CD14-positive monocyte (primary cell): Measurements from ENCODE around the gene GASK1A. TPM values are rescaled to one million over a fixed set of nuclear protein-coding genes. Genes with fewer than 3 reads are reported as not detected.

Experiments
- DNase-seq, 3 donors: peaks; one replicate each; pipeline ENCODE4 v3.0.0-alpha.2; 2011 to 2022
- H2AFZ ChIP-seq: 2 replicates; pipeline ENCODE4 v1.6.0; 2012; ENCODE audit warnings: mild to moderate bottlenecking, low read depth, low read length, inconsistent platforms; ENCODE audit not compliant: insufficient read depth, poor library complexity, severe bottlenecking
- H3K27ac ChIP-seq, 2 donors: 1 replicate in 1 of 2; 2 replicates in 1 of 2; pipeline ENCODE4 v1.5.1; 2012 to 2013; ENCODE audit warnings: low read length in 2 of 2, control low read depth in 1 of 2, inconsistent platforms in 1 of 2, low read depth in 1 of 2, mild to moderate bottlenecking in 1 of 2
- H3K27me3 ChIP-seq, 2 donors: one replicate each; pipeline versions ENCODE4 v1.6.0 to v1.6.1; 2011 to 2013; ENCODE audit warnings: low read length in 2 of 2; ENCODE audit not compliant: control insufficient read depth in 2 of 2, insufficient read depth in 2 of 2
- H3K36me3 ChIP-seq, 2 donors: replicated peaks in 1 of 2; 1 replicate in 1 of 2; 2 replicates in 1 of 2; pipeline versions ENCODE4 v1.5.1 to v1.6.1; 2012 to 2013; ENCODE audit warnings: low read length in 2 of 2, control low read depth in 1 of 2, inconsistent platforms in 1 of 2, mild to moderate bottlenecking in 1 of 2; ENCODE audit not compliant: insufficient read depth in 2 of 2, control insufficient read depth in 1 of 2
- H3K4me1 ChIP-seq, 2 donors: 1 replicate in 1 of 2; 2 replicates in 1 of 2; pipeline versions ENCODE4 v1.5.1 to v1.6.1; 2012 to 2013; ENCODE audit warnings: low read length in 2 of 2, control low read depth in 1 of 2, inconsistent platforms in 1 of 2, mild to moderate bottlenecking in 1 of 2, moderate library complexity in 1 of 2; ENCODE audit not compliant: insufficient read depth in 2 of 2, control insufficient read depth in 1 of 2
- H3K4me2 ChIP-seq: replicated peaks from 2 replicates; pipeline ENCODE3; 2012; ENCODE audit warnings: low read length, moderate library complexity, mild to moderate bottlenecking; ENCODE audit not compliant: poor library complexity, severe bottlenecking; ENCODE audit errors: extremely low read depth
- H3K4me3 ChIP-seq, 3 experiments: fragments of 200-600 bp in 1 of 3; sonication (generic) in 1 of 3; replicated peaks in 1 of 3; 1 replicate in 2 of 3; 2 replicates in 1 of 3; pipeline ENCODE4 v1.5.1; 2011 to 2013; ENCODE audit warnings: low read length in 3 of 3, mild to moderate bottlenecking in 3 of 3, control low read depth in 2 of 3, low read depth in 2 of 3, inconsistent platforms in 1 of 3, moderate library complexity in 1 of 3
- H3K79me2 ChIP-seq: 2 replicates; pipeline ENCODE4 v1.6.0; 2012; ENCODE audit warnings: mild to moderate bottlenecking, control low read depth, inconsistent platforms, low read length, moderate library complexity; ENCODE audit not compliant: insufficient read depth
- H3K9ac ChIP-seq: 2 replicates; pipeline ENCODE4 v1.6.0; 2017; ENCODE audit warnings: low read length, mild to moderate bottlenecking; ENCODE audit not compliant: insufficient read depth, poor library complexity, severe bottlenecking
- H3K9me3 ChIP-seq, 2 donors: replicated peaks in 1 of 2; 1 replicate in 1 of 2; 2 replicates in 1 of 2; pipeline versions ENCODE4 v1.5.1 to v1.6.1; 2012 to 2013; ENCODE audit warnings: low read length in 2 of 2, control low read depth in 1 of 2; ENCODE audit not compliant: control insufficient read depth in 1 of 2, insufficient read depth in 1 of 2
- H4K20me1 ChIP-seq: 2 replicates; pipeline ENCODE4 v1.6.0; 2012; ENCODE audit warnings: mild to moderate bottlenecking, low read length, control low read depth, moderate library complexity; ENCODE audit not compliant: insufficient read depth
- H3K27ac Mint-ChIP-seq, 7 donors: one replicate each; pipeline ENCODE4 v1.8.0; 2020; ENCODE audit warnings: mild to moderate bottlenecking in 7 of 7, mixed read lengths in 7 of 7, moderate library complexity in 6 of 7, inconsistent platforms in 2 of 7
- H3K27me3 Mint-ChIP-seq, 3 donors: one replicate each; pipeline ENCODE4 v1.8.0; 2021 to 2022; ENCODE audit warnings: low read depth in 3 of 3, mild to moderate bottlenecking in 3 of 3, mixed read lengths in 3 of 3, moderate library complexity in 3 of 3, inconsistent platforms in 1 of 3
- H3K36me3 Mint-ChIP-seq, 2 donors: one replicate each; pipeline ENCODE4 v1.8.0; 2020; ENCODE audit warnings: mixed read lengths in 2 of 2, inconsistent platforms in 1 of 2, mild to moderate bottlenecking in 1 of 2
- H3K4me1 Mint-ChIP-seq: one replicate; pipeline ENCODE4 v1.8.0; 2020; ENCODE audit warnings: mild to moderate bottlenecking, mixed read lengths
- H3K4me3 Mint-ChIP-seq, 2 donors: one replicate each; pipeline ENCODE4 v1.8.0; 2020; ENCODE audit warnings: mild to moderate bottlenecking in 2 of 2, mixed read lengths in 2 of 2, moderate library complexity in 1 of 2
- H3K9me3 Mint-ChIP-seq, 7 donors: one replicate each; pipeline ENCODE4 v1.8.0; 2020 to 2022; ENCODE audit warnings: mixed read lengths in 7 of 7, mild to moderate bottlenecking in 6 of 7, moderate library complexity in 6 of 7, inconsistent platforms in 2 of 7
- CTCF ChIP-seq: fragments of 200-600 bp; IDR thresholded peaks from one replicate; pipeline ENCODE4 v1.8.0; 2022; ENCODE audit warnings: antibody characterized with exemption, mild to moderate bottlenecking
- WGBS: methylation state at CpG from one replicate; pipeline ENCODE4 v1.1.5; 2013; ENCODE audit warnings: missing lambda C conversion rate; ENCODE audit not compliant: insufficient coverage; 5-methylcytosine and 5-hydroxymethylcytosine counted together
- intact Hi-C, 2 donors: fragments of 100-400 bp; cut with micrococcal nuclease; formaldehyde crosslinking; loops; one replicate each; pipeline versions ENCODE4 v1.15.0 to v1.15.1; 2023
- polyA plus RNA-seq, 3 donors: library from polyadenylated mRNA; depleted of rRNA in 1 of 3; unstranded in 2 of 3; stranded (reverse) in 1 of 3; fragments of 300-500 nt in 2 of 3; fragments of >200 nt in 1 of 3; fragmentation: Illumina TruSeq in 2 of 3; gene quantifications; 1 replicate in 2 of 3; 2 replicates in 1 of 3; pipeline ENCODE4 v1.2.3, GENCODE V29; 2012 to 2021

The GASK1A gene
- polyA plus RNA-seq, 3 donors = 0.13 TPM; not detected in 2

DNA sequence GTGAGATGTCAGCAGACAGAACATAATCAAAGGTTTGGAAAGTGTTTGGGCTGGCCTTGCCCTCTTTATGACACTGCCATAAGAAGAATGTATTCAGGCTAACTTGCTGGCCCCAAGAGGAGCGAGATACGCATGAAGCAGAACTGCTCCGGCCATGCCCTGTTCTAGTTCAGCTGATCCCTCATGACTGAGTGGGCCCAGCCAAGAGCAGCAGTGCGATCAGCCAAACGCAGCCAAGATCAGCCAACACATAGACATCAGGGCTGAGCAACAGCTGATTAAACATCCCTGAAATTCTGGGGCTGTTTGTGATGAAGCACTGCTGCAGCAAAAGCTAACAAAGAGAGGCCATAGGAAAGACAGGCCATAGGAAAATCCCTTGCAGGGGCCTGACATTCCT, 102.7 kb downstream of the GASK1A start:
- no peak for TF ChIP-seq CTCF
- peaks cover 3 to 20% (median 7%) of the 10 kb centered on the region in 7 donors for H3K9me3 Mint-ChIP-seq
- H3K36me3 Mint-ChIP-seq = peaks cover 8 to 21% of the 10 kb centered on the region in 2 donors
- intact Hi-C loops = no loop called here
- no peak for DNase-seq
- no peak overlapping the region for H3K9ac ChIP-seq
- no peaks in the 10 kb centered on the region for H4K20me1 ChIP-seq
- 95% methylated on average over 5 of the region's 5 CpGs for WGBS
- no peaks in the 10 kb centered on the region for H3K9me3 ChIP-seq
- no peak overlapping the region for H3K27ac ChIP-seq
- H3K27me3 ChIP-seq = no peaks in the 10 kb centered on the region
- H3K4me2 ChIP-seq = no peak overlapping the region
- H3K4me3 Mint-ChIP-seq = no peak overlapping the region
- no peak overlapping the region for H3K27ac Mint-ChIP-seq
- H2AFZ ChIP-seq = no peak overlapping the region
- H3K4me3 ChIP-seq = no peak overlapping the region
- H3K79me2 ChIP-seq = no peaks in the 10 kb centered on the region
- peaks cover 0 to 13% of the 10 kb centered on the region in 2 donors for H3K36me3 ChIP-seq
- peaks cover 0 to 2% (median 0%) of the 10 kb centered on the region in 3 donors for H3K27me3 Mint-ChIP-seq
- H3K4me1 Mint-ChIP-seq = no peaks in the 10 kb centered on the region
- no peaks in the 10 kb centered on the region for H3K4me1 ChIP-seq

- H3K27me3 ChIP-seq = no peaks in the 10 kb centered on the region
- H3K36me3 ChIP-seq = peaks cover 0 to 13% of the 10 kb centered on the region in 2 donors
- no peak overlapping the region for H3K4me3 ChIP-seq
- no peak for DNase-seq
- no CpG with 5 or more reads among the region's 2 CpGs for WGBS
- H3K9ac ChIP-seq = no peak overlapping the region
- no peaks in the 10 kb centered on the region for H3K4me1 Mint-ChIP-seq
- intact Hi-C loops = no loop called here
- peaks cover 8 to 21% of the 10 kb centered on the region in 2 donors for H3K36me3 Mint-ChIP-seq
- no peak overlapping the region for H3K27ac ChIP-seq
- H3K9me3 ChIP-seq = no peaks in the 10 kb centered on the region
- no peaks in the 10 kb centered on the region for H3K4me1 ChIP-seq
- H3K9me3 Mint-ChIP-seq = peaks cover 3 to 20% (median 7%) of the 10 kb centered on the region in 7 donors
- no peak overlapping the region for H3K4me3 Mint-ChIP-seq
- no peak overlapping the region for H2AFZ ChIP-seq
- no peak for TF ChIP-seq CTCF
- H3K27ac Mint-ChIP-seq = no peak overlapping the region
- H4K20me1 ChIP-seq = no peaks in the 10 kb centered on the region
- no peaks in the 10 kb centered on the region for H3K79me2 ChIP-seq
- peaks cover 0 to 2% (median 0%) of the 10 kb centered on the region in 3 donors for H3K27me3 Mint-ChIP-seq
- no peak overlapping the region for H3K4me2 ChIP-seq
Measured at GRCh38 chr3:43082457-43082856, 103.3 kb downstream of the GASK1A start.
